Measurements from ENCODE around the gene TOP2A.

TOP2A gene

GRCh38 chr17:40459636-40460603 is 42.2 kb upstream of the TOP2A start:
- H3K27me3 ChIP-seq (ENCODE audit: insufficient read depth, low read length, poor library complexity), result no peaks in the 10 kb centered on the region
- no peaks in the 10 kb centered on the region for H3K9me3 ChIP-seq (ENCODE audit: insufficient read depth, low read length, severe bottlenecking)
- no peak overlapping the region for H3K4me3 ChIP-seq (ENCODE audit: low read depth in 1 of 2, low read length in 2 of 2)
- no peak for DNase-seq
- no peak overlapping the region for H2AFZ ChIP-seq (ENCODE audit: low read depth, low read length)
- no peak for ATAC-seq (ENCODE audit: insufficient read depth, low read depth)
- H4K20me1 ChIP-seq (ENCODE audit: insufficient read depth, low read length), result no peaks in the 10 kb centered on the region
- H3K36me3 ChIP-seq (ENCODE audit: insufficient read depth, low read length), result peaks cover 29% of the 10 kb centered on the region
- no peak overlapping the region for H3K9ac ChIP-seq (ENCODE audit: low read depth, low read length)
- H3K4me2 ChIP-seq (ENCODE audit: insufficient read depth, low read length), result no peak overlapping the region
- TF ChIP-seq, protein P1, sequence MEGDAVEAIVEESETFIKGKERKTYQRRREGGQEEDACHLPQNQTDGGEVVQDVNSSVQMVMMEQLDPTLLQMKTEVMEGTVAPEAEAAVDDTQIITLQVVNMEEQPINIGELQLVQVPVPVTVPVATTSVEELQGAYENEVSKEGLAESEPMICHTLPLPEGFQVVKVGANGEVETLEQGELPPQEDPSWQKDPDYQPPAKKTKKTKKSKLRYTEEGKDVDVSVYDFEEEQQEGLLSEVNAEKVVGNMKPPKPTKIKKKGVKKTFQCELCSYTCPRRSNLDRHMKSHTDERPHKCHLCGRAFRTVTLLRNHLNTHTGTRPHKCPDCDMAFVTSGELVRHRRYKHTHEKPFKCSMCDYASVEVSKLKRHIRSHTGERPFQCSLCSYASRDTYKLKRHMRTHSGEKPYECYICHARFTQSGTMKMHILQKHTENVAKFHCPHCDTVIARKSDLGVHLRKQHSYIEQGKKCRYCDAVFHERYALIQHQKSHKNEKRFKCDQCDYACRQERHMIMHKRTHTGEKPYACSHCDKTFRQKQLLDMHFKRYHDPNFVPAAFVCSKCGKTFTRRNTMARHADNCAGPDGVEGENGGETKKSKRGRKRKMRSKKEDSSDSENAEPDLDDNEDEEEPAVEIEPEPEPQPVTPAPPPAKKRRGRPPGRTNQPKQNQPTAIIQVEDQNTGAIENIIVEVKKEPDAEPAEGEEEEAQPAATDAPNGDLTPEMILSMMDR (IDR thresholded peaks at IDR 0.05; ENCODE audit: borderline replicate concordance, extremely low read depth, low read length, poor library complexity, severe bottlenecking), result no peak
- no peak for TF ChIP-seq EZH2 (IDR thresholded peaks at IDR 0.05; ENCODE audit: borderline replicate concordance, low read depth, low read length, severe bottlenecking)
- no peaks in the 10 kb centered on the region for H3K4me1 ChIP-seq (ENCODE audit: insufficient read depth, low read length)
- H3K27ac ChIP-seq (ENCODE audit: low read length), result no peak overlapping the region
- H3K79me2 ChIP-seq (ENCODE audit: insufficient read depth, low read length), result no peaks in the 10 kb centered on the region

DNA sequence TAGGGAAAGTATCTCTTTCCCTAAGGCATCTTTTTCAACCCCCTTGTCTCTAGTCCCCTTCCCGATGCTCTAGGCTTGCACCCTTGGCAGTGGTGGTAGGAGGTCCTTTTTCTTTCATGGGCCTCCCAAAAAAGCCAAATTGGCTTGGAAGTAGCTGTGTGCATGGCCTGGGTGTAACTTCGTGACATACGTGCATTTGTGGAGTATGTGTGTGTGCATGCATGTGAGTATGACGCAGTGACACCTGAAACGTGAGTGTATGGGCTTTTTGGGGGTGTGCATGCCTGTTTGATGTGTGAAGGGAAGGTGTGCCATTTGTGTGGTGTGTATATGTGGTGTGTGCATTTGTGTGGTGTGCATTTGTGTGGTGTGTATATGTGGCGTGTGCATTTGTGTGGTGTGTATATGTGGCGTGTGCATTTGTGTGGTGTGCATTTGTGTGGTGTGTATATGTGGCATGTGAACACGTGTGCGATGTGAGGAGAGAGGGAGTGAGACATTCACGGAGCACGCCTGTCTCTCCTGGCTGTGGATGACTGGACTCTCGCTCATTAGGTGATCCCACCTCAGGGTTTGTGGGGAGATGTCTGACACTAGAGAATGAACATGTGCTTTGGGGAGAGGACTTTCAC is 41.3 kb upstream of the TOP2A start:
- no peak overlapping the region for H3K27ac ChIP-seq (ENCODE audit: low read length)
- no peaks in the 10 kb centered on the region for H4K20me1 ChIP-seq (ENCODE audit: insufficient read depth, low read length)

DNA sequence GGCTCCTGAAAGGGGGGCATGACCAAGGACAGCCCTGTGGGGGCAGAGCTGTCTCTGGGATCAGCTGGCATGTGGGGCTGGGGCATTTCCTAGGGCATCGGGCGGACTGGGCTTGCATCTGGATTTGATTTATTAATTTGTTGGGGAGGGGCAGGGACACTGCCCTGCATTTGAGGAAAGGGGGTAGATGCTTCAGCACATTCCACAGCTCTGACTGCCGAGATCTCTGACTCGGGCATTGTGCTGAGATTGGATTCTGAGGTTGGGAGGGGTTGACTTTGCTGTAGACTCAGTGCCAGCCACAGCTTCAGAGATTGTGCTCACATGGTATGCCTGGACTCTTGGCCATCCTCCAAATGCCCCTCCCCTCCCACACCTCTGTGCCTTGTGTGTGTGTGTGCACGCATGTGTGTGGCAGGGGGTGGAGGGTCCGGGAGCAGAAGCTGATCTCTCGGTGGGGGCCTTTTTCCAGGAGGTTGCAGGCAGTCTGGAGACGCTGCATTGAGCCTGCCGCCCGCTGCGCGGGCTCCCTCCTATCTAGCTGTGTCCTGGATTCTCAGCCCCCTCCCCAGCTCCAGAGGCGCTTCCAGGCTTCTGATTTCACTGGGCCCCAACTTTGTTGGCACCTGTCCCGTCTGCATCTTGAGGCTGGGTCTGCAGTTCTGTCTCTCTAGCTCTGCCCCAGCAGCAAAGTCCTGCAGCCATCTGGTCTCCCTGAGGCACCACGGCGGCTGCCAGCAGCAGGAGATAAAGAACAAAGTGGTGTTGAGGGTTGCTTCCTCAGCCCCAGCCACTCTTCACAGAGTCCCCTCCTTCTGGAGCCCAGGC is 40.5 kb upstream of the TOP2A start:
- Histone ChIP-seq H3K9me3 (ENCODE audit: insufficient read depth, low read length, severe bottlenecking) (no peaks in the 10 kb centered on the region), H3K4me2 (ENCODE audit: insufficient read depth, low read length) (no peak overlapping the region), H3K36me3 (ENCODE audit: insufficient read depth, low read length) (peaks cover 45% of the 10 kb centered on the region), H3K27ac (ENCODE audit: low read length) (no peak overlapping the region), H3K4me3 (ENCODE audit: low read depth in 1 of 2, low read length in 2 of 2) (no peak overlapping the region), H3K4me1 (ENCODE audit: insufficient read depth, low read length) (no peaks in the 10 kb centered on the region), H2AFZ (ENCODE audit: low read depth, low read length) (no peak overlapping the region), H3K9ac (ENCODE audit: low read depth, low read length) (no peak overlapping the region), H3K27me3 (ENCODE audit: insufficient read depth, low read length, poor library complexity) (no peaks in the 10 kb centered on the region), H3K79me2 (ENCODE audit: insufficient read depth, low read length) (no peaks in the 10 kb centered on the region), H4K20me1 (ENCODE audit: insufficient read depth, low read length) (no peaks in the 10 kb centered on the region)
- DNase-seq (no peak), ATAC-seq (ENCODE audit: insufficient read depth, low read depth) (no peak)
- TF ChIP-seq, protein P1 (IDR thresholded peaks at IDR 0.05; ENCODE audit: borderline replicate concordance, extremely low read depth, low read length, poor library complexity, severe bottlenecking), result no peak
- no peak for TF ChIP-seq EZH2 (IDR thresholded peaks at IDR 0.05; ENCODE audit: borderline replicate concordance, low read depth, low read length, severe bottlenecking)

More for the DNA sequence above, 41.3 kb upstream of the TOP2A start:
- DNase-seq (no peak), ATAC-seq (ENCODE audit: insufficient read depth, low read depth) (no peak)
- Histone ChIP-seq H3K27me3 (ENCODE audit: insufficient read depth, low read length, poor library complexity) (no peaks in the 10 kb centered on the region), H3K4me3 (ENCODE audit: low read depth in 1 of 2, low read length in 2 of 2) (no peak overlapping the region), H3K36me3 (ENCODE audit: insufficient read depth, low read length) (peaks cover 38% of the 10 kb centered on the region), H3K9me3 (ENCODE audit: insufficient read depth, low read length, severe bottlenecking) (no peaks in the 10 kb centered on the region), H3K79me2 (ENCODE audit: insufficient read depth, low read length) (no peaks in the 10 kb centered on the region), H3K9ac (ENCODE audit: low read depth, low read length) (no peak overlapping the region), H3K4me1 (ENCODE audit: insufficient read depth, low read length) (no peaks in the 10 kb centered on the region), H3K4me2 (ENCODE audit: insufficient read depth, low read length) (no peak overlapping the region), H2AFZ (ENCODE audit: low read depth, low read length) (no peak overlapping the region)
- no peak for TF ChIP-seq EZH2 (IDR thresholded peaks at IDR 0.05; ENCODE audit: borderline replicate concordance, low read depth, low read length, severe bottlenecking)
- TF ChIP-seq, protein P1 (IDR thresholded peaks at IDR 0.05; ENCODE audit: borderline replicate concordance, extremely low read depth, low read length, poor library complexity, severe bottlenecking), result no peak

Measured in DND-41 (cell line).